ENCODE results near the gene C16orf90.

DNA sequence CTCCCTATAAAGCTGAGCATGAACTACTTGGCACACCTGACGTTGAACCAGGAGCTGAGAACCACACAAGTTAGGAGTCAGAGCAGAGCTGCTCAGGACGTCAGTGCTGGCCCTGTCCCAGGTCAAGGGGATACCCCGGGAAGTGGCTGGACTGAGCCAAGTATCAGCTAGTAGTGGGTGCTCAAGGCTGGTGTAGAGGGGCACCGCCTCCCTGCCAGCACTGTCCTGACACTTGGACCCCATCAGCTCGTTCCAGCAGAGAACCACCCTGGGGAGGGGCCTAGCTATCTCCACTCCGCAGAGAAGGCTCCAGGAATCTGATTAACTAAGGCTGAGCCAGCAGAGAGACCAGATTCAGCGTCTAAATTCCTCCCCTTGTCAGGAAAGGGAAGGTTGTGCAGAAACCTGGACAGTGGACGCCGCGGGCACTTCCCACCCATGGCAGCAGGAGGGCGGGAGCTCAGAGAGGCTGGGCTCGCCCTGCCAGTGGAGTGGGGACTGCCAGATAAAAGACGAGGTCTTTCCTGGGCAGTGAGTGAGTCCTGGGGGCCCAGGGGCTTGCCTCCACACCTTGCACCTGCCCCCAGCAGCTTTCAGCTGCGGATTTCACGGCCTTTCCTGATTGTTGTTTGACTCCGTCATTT is 21.0 kb downstream of the C16orf90 start:
- TF ChIP-seq, protein P1, sequence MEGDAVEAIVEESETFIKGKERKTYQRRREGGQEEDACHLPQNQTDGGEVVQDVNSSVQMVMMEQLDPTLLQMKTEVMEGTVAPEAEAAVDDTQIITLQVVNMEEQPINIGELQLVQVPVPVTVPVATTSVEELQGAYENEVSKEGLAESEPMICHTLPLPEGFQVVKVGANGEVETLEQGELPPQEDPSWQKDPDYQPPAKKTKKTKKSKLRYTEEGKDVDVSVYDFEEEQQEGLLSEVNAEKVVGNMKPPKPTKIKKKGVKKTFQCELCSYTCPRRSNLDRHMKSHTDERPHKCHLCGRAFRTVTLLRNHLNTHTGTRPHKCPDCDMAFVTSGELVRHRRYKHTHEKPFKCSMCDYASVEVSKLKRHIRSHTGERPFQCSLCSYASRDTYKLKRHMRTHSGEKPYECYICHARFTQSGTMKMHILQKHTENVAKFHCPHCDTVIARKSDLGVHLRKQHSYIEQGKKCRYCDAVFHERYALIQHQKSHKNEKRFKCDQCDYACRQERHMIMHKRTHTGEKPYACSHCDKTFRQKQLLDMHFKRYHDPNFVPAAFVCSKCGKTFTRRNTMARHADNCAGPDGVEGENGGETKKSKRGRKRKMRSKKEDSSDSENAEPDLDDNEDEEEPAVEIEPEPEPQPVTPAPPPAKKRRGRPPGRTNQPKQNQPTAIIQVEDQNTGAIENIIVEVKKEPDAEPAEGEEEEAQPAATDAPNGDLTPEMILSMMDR (IDR thresholded peaks at IDR 0.05): no peak
- TF ChIP-seq MXI1 (IDR thresholded peaks at IDR 0.05; ENCODE audit: low read depth, low read length) (no peak), SMC3 (IDR thresholded peaks at IDR 0.05; ENCODE audit: low read depth, low read length) (no peak), TAF1 (IDR thresholded peaks at IDR 0.05; ENCODE audit: borderline replicate concordance, low read depth, low read length) (no peak), EZH2phosphoT487 (IDR thresholded peaks at IDR 0.05; ENCODE audit: borderline replicate concordance, low read depth) (no peak), POLR2AphosphoS5 (IDR thresholded peaks at IDR 0.05; ENCODE audit: low read depth, low read length) (no peak), RFX5 (IDR thresholded peaks at IDR 0.05; ENCODE audit: low read length) (no peak), YY1 (IDR thresholded peaks at IDR 0.05; ENCODE audit: low read depth) (no peak), EP300 (IDR thresholded peaks at IDR 0.05; ENCODE audit: borderline replicate concordance in 1 of 2, low read depth in 1 of 2, low read length in 1 of 2) (no peak), RXRA (IDR thresholded peaks at IDR 0.05; ENCODE audit: borderline replicate concordance, low read depth) (no peak)
- TF ChIP-seq, protein P2, sequence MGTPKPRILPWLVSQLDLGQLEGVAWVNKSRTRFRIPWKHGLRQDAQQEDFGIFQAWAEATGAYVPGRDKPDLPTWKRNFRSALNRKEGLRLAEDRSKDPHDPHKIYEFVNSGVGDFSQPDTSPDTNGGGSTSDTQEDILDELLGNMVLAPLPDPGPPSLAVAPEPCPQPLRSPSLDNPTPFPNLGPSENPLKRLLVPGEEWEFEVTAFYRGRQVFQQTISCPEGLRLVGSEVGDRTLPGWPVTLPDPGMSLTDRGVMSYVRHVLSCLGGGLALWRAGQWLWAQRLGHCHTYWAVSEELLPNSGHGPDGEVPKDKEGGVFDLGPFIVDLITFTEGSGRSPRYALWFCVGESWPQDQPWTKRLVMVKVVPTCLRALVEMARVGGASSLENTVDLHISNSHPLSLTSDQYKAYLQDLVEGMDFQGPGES (IDR thresholded peaks at IDR 0.05; ENCODE audit: low read depth, low read length): no peak
- TF ChIP-seq, protein P3, sequence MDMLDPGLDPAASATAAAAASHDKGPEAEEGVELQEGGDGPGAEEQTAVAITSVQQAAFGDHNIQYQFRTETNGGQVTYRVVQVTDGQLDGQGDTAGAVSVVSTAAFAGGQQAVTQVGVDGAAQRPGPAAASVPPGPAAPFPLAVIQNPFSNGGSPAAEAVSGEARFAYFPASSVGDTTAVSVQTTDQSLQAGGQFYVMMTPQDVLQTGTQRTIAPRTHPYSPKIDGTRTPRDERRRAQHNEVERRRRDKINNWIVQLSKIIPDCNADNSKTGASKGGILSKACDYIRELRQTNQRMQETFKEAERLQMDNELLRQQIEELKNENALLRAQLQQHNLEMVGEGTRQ (IDR thresholded peaks at IDR 0.05; ENCODE audit: borderline replicate concordance, low read depth, low read length): no peak

Data from SK-N-SH (cell line).